NCI-H2171 (cell line): ENCODE measurements around the gene TCFL5.
"Not testable (repeated sequence)": the region's sequence is repeated elsewhere in the genome, so short reads cannot be mapped to it uniquely, and the experiment has no call there.

Source experiments
- DNase-seq: peaks from one replicate; lab custom pipeline; 2025; lab: John Stamatoyannopoulos, UW

TCFL5 gene

GRCh38 chr20:62855120-62855519, 6.5 kb downstream of the TCFL5 start:
- no peak for DNase-seq

- no peak for DNase-seq
Observed at GRCh38 chr20:62854121-62854520, 7.5 kb downstream of the TCFL5 start.

- DNase-seq = not testable (repeated sequence)
Observed at GRCh38 chr20:62853304-62853703, 8.3 kb downstream of the TCFL5 start.

- no peak for DNase-seq
Observed at GRCh38 chr20:62852841-62853240, 8.8 kb downstream of the TCFL5 start.

GRCh38 chr20:62852196-62852595, 9.4 kb downstream of the TCFL5 start:
- no peak for DNase-seq

- no peak for DNase-seq
Observed at GRCh38 chr20:62850333-62850974, 11.2 kb downstream of the TCFL5 start.

- DNase-seq = no peak
Observed at GRCh38 chr20:62849431-62849830, 12.2 kb downstream of the TCFL5 start.

- DNase-seq = not testable (repeated sequence)
Observed at GRCh38 chr20:62848917-62849316, 12.7 kb downstream of the TCFL5 start.

- peak; percentile 96 for DNase-seq
Observed at GRCh38 chr20:62846166-62846890, 15.3 kb downstream of the TCFL5 start.

- peak; percentile 34 for DNase-seq
Observed at GRCh38 chr20:62845416-62846160, 16.0 kb downstream of the TCFL5 start.

- no peak for DNase-seq
Observed at GRCh38 chr20:62844182-62844581, 17.4 kb downstream of the TCFL5 start.

- no peak for DNase-seq
Observed at GRCh38 chr20:62843656-62844055, 18.0 kb downstream of the TCFL5 start.

GRCh38 chr20:62841705-62842212, 19.9 kb downstream of the TCFL5 start:
- DNase-seq = no peak

GRCh38 chr20:62840244-62841197, 21.1 kb downstream of the TCFL5 start:
- no peak for DNase-seq

GRCh38 chr20:62839816-62840215, 21.8 kb downstream of the TCFL5 start:
- DNase-seq = no peak

GRCh38 chr20:62839261-62839660, 22.4 kb downstream of the TCFL5 start:
- no peak for DNase-seq

- DNase-seq = peak; percentile 93
Observed at GRCh38 chr20:62838128-62838891, 23.3 kb downstream of the TCFL5 start.

- no peak for DNase-seq
Observed at GRCh38 chr20:62837790-62838127, 23.9 kb downstream of the TCFL5 start.

GRCh38 chr20:62836967-62837490, 24.6 kb downstream of the TCFL5 start:
- no peak for DNase-seq

- no peak for DNase-seq
Observed at GRCh38 chr20:62835931-62836861, 25.4 kb downstream of the TCFL5 start.
